HL-60 (cell line): Measurements from ENCODE around the gene PRDX6.

Experiments
- GABPA ChIP-seq: IDR thresholded peaks from 2 replicates; pipeline ENCODE4 v1.6.1; 2012; ENCODE audit warnings: low read depth
- TF ChIP-seq, protein P1 (sequence below): IDR thresholded peaks from one replicate; pipeline ENCODE4 v1.5.1; 2011; ENCODE audit warnings: low read length, control low read depth, inconsistent platforms; ENCODE audit not compliant: insufficient read depth

DNA sequence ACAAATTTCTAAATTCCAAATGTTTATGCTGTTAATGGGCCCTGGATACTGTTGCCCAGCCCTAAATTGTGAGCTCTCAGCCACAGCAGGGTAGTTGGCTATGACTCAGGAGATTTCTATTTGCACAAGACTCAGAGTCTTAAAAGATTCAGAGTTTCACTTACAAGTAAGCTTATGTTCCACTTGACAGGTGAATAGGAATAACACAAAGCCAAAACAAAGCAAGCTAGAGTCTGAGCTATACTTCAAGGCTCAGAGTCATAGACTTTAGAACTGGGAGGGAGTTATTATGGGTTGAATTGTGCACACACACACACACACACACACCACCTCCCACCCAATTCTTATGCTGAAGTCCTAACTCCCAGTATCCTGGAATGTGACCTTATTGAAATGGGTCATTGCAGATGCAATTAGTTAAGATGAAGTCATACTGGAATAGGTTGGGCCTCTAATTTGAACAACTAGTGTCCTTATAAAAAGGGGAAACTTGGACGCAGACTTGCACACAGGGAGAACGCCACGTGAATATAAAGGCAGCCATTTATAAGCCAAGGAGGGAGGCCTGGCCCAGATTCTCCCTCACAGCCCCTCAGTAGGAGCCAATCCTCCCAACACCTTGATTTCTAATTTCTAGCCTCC is 30.2 kb downstream of the PRDX6 start:
- TF ChIP-seq, protein P1, sequence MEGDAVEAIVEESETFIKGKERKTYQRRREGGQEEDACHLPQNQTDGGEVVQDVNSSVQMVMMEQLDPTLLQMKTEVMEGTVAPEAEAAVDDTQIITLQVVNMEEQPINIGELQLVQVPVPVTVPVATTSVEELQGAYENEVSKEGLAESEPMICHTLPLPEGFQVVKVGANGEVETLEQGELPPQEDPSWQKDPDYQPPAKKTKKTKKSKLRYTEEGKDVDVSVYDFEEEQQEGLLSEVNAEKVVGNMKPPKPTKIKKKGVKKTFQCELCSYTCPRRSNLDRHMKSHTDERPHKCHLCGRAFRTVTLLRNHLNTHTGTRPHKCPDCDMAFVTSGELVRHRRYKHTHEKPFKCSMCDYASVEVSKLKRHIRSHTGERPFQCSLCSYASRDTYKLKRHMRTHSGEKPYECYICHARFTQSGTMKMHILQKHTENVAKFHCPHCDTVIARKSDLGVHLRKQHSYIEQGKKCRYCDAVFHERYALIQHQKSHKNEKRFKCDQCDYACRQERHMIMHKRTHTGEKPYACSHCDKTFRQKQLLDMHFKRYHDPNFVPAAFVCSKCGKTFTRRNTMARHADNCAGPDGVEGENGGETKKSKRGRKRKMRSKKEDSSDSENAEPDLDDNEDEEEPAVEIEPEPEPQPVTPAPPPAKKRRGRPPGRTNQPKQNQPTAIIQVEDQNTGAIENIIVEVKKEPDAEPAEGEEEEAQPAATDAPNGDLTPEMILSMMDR: no peak
- no peak for TF ChIP-seq GABPA
